Muscle of arm (tissue), 12 donors: ENCODE data around the gene GRK4. TPM values are rescaled to one million over a fixed set of nuclear protein-coding genes. Genes with fewer than 3 reads are reported as not detected.
"Not testable (repeated sequence)": the region's sequence is repeated elsewhere in the genome, so short reads cannot be mapped to it uniquely, and the experiment has no call there.

Experiments
- DNase-seq: peaks from one replicate; pipeline ENCODE4 v3.0.0-alpha.2; 2013
- polyA plus RNA-seq, 12 donors: library from polyadenylated mRNA; unstranded; fragments of 120-200 nt; gene quantifications; one replicate each; pipeline ENCODE4 v1.2.1, GENCODE V29; 2013; ENCODE audit not compliant: insufficient read length in 12 of 12

The GRK4 gene
- polyA plus RNA-seq, 12 donors = 7.3 to 13.2 (median 10.1) TPM; not detected in 1

- no peak for DNase-seq
These were observed 74.6 kb downstream of the GRK4 start for GRCh38 chr4:3037957-3038461.

- no peak for DNase-seq
These were observed 76.5 kb downstream of the GRK4 start for GRCh38 chr4:3039706-3040366.

- DNase-seq = no peak
These were observed 77.3 kb downstream of the GRK4 start for GRCh38 chr4:3040452-3041191.

GRCh38 chr4:3041192-3042142 lies 78.1 kb downstream of the GRK4 start:
- peak; percentile 58 for DNase-seq

- no peak for DNase-seq
These were observed 78.9 kb downstream of the GRK4 start for GRCh38 chr4:3042226-3042625.

- no peak for DNase-seq
These were observed 80.1 kb downstream of the GRK4 start for GRCh38 chr4:3043282-3044020.

GRCh38 chr4:3044870-3045819 lies 81.8 kb downstream of the GRK4 start:
- no peak for DNase-seq

GRCh38 chr4:3046162-3046561 lies 82.8 kb downstream of the GRK4 start:
- no peak for DNase-seq

GRCh38 chr4:3046623-3047022 lies 83.3 kb downstream of the GRK4 start:
- no peak for DNase-seq

- no peak for DNase-seq
These were observed 84.3 kb downstream of the GRK4 start for GRCh38 chr4:3047464-3048286.

- DNase-seq = not testable (repeated sequence)
These were observed 87.9 kb downstream of the GRK4 start for GRCh38 chr4:3051141-3051897.

GRCh38 chr4:3054169-3054759 lies 90.9 kb downstream of the GRK4 start:
- DNase-seq = no peak

- DNase-seq = no peak
These were observed 96.6 kb downstream of the GRK4 start for GRCh38 chr4:3059943-3060342.

GRCh38 chr4:3060946-3061345 lies 97.6 kb downstream of the GRK4 start:
- no peak for DNase-seq

GRCh38 chr4:3062471-3062870 lies 99.1 kb downstream of the GRK4 start:
- no peak for DNase-seq

- DNase-seq = no peak
These were observed 102.2 kb downstream of the GRK4 start for GRCh38 chr4:3065551-3065950.

GRCh38 chr4:3066836-3067400 lies 103.5 kb downstream of the GRK4 start:
- no peak for DNase-seq
